CD14-positive monocyte (primary cell): ENCODE data around the gene SORBS1. TPM values are rescaled to one million over a fixed set of nuclear protein-coding genes. Genes with fewer than 3 reads are reported as not detected.

Experiments used
- DNase-seq, 3 donors: peaks; one replicate each; pipeline ENCODE4 v3.0.0-alpha.2; 2011 to 2022
- H2AFZ ChIP-seq: 2 replicates; pipeline ENCODE4 v1.6.0; 2012; ENCODE audit warnings: mild to moderate bottlenecking, low read depth, low read length, inconsistent platforms; ENCODE audit not compliant: insufficient read depth, poor library complexity, severe bottlenecking
- H3K27ac ChIP-seq, 2 donors: 1 replicate in 1 of 2; 2 replicates in 1 of 2; pipeline ENCODE4 v1.5.1; 2012 to 2013; ENCODE audit warnings: low read length in 2 of 2, control low read depth in 1 of 2, inconsistent platforms in 1 of 2, low read depth in 1 of 2, mild to moderate bottlenecking in 1 of 2
- H3K27me3 ChIP-seq, 2 donors: one replicate each; pipeline versions ENCODE4 v1.6.0 to v1.6.1; 2011 to 2013; ENCODE audit warnings: low read length in 2 of 2; ENCODE audit not compliant: control insufficient read depth in 2 of 2, insufficient read depth in 2 of 2
- H3K36me3 ChIP-seq, 2 donors: replicated peaks in 1 of 2; 1 replicate in 1 of 2; 2 replicates in 1 of 2; pipeline versions ENCODE4 v1.5.1 to v1.6.1; 2012 to 2013; ENCODE audit warnings: low read length in 2 of 2, control low read depth in 1 of 2, inconsistent platforms in 1 of 2, mild to moderate bottlenecking in 1 of 2; ENCODE audit not compliant: insufficient read depth in 2 of 2, control insufficient read depth in 1 of 2
- H3K4me1 ChIP-seq, 2 donors: 1 replicate in 1 of 2; 2 replicates in 1 of 2; pipeline versions ENCODE4 v1.5.1 to v1.6.1; 2012 to 2013; ENCODE audit warnings: low read length in 2 of 2, control low read depth in 1 of 2, inconsistent platforms in 1 of 2, mild to moderate bottlenecking in 1 of 2, moderate library complexity in 1 of 2; ENCODE audit not compliant: insufficient read depth in 2 of 2, control insufficient read depth in 1 of 2
- H3K4me2 ChIP-seq: replicated peaks from 2 replicates; pipeline ENCODE3; 2012; ENCODE audit warnings: low read length, moderate library complexity, mild to moderate bottlenecking; ENCODE audit not compliant: poor library complexity, severe bottlenecking; ENCODE audit errors: extremely low read depth
- H3K4me3 ChIP-seq, 3 experiments: fragments of 200-600 bp in 1 of 3; sonication (generic) in 1 of 3; replicated peaks in 1 of 3; 1 replicate in 2 of 3; 2 replicates in 1 of 3; pipeline ENCODE4 v1.5.1; 2011 to 2013; ENCODE audit warnings: low read length in 3 of 3, mild to moderate bottlenecking in 3 of 3, control low read depth in 2 of 3, low read depth in 2 of 3, inconsistent platforms in 1 of 3, moderate library complexity in 1 of 3
- H3K79me2 ChIP-seq: 2 replicates; pipeline ENCODE4 v1.6.0; 2012; ENCODE audit warnings: mild to moderate bottlenecking, control low read depth, inconsistent platforms, low read length, moderate library complexity; ENCODE audit not compliant: insufficient read depth
- H3K9ac ChIP-seq: 2 replicates; pipeline ENCODE4 v1.6.0; 2017; ENCODE audit warnings: low read length, mild to moderate bottlenecking; ENCODE audit not compliant: insufficient read depth, poor library complexity, severe bottlenecking
- H3K9me3 ChIP-seq, 2 donors: replicated peaks in 1 of 2; 1 replicate in 1 of 2; 2 replicates in 1 of 2; pipeline versions ENCODE4 v1.5.1 to v1.6.1; 2012 to 2013; ENCODE audit warnings: low read length in 2 of 2, control low read depth in 1 of 2; ENCODE audit not compliant: control insufficient read depth in 1 of 2, insufficient read depth in 1 of 2
- H4K20me1 ChIP-seq: 2 replicates; pipeline ENCODE4 v1.6.0; 2012; ENCODE audit warnings: mild to moderate bottlenecking, low read length, control low read depth, moderate library complexity; ENCODE audit not compliant: insufficient read depth
- H3K27ac Mint-ChIP-seq, 7 donors: one replicate each; pipeline ENCODE4 v1.8.0; 2020; ENCODE audit warnings: mild to moderate bottlenecking in 7 of 7, mixed read lengths in 7 of 7, moderate library complexity in 6 of 7, inconsistent platforms in 2 of 7
- H3K27me3 Mint-ChIP-seq, 3 donors: one replicate each; pipeline ENCODE4 v1.8.0; 2021 to 2022; ENCODE audit warnings: low read depth in 3 of 3, mild to moderate bottlenecking in 3 of 3, mixed read lengths in 3 of 3, moderate library complexity in 3 of 3, inconsistent platforms in 1 of 3
- H3K36me3 Mint-ChIP-seq, 2 donors: one replicate each; pipeline ENCODE4 v1.8.0; 2020; ENCODE audit warnings: mixed read lengths in 2 of 2, inconsistent platforms in 1 of 2, mild to moderate bottlenecking in 1 of 2
- H3K4me1 Mint-ChIP-seq: one replicate; pipeline ENCODE4 v1.8.0; 2020; ENCODE audit warnings: mild to moderate bottlenecking, mixed read lengths
- H3K4me3 Mint-ChIP-seq, 2 donors: one replicate each; pipeline ENCODE4 v1.8.0; 2020; ENCODE audit warnings: mild to moderate bottlenecking in 2 of 2, mixed read lengths in 2 of 2, moderate library complexity in 1 of 2
- H3K9me3 Mint-ChIP-seq, 7 donors: one replicate each; pipeline ENCODE4 v1.8.0; 2020 to 2022; ENCODE audit warnings: mixed read lengths in 7 of 7, mild to moderate bottlenecking in 6 of 7, moderate library complexity in 6 of 7, inconsistent platforms in 2 of 7
- WGBS: methylation state at CpG from one replicate; pipeline ENCODE4 v1.1.5; 2013; ENCODE audit warnings: missing lambda C conversion rate; ENCODE audit not compliant: insufficient coverage; 5-methylcytosine and 5-hydroxymethylcytosine counted together
- intact Hi-C, 2 donors: fragments of 100-400 bp; cut with micrococcal nuclease; formaldehyde crosslinking; loops; one replicate each; pipeline versions ENCODE4 v1.15.0 to v1.15.1; 2023
- polyA plus RNA-seq, 3 donors: library from polyadenylated mRNA; depleted of rRNA in 1 of 3; unstranded in 2 of 3; stranded (reverse) in 1 of 3; fragments of 300-500 nt in 2 of 3; fragments of >200 nt in 1 of 3; fragmentation: Illumina TruSeq in 2 of 3; gene quantifications; 1 replicate in 2 of 3; 2 replicates in 1 of 3; pipeline ENCODE4 v1.2.3, GENCODE V29; 2012 to 2021
- TF ChIP-seq, protein P1 (sequence below): fragments of 200-600 bp; IDR thresholded peaks from one replicate; pipeline ENCODE4 v1.8.0; 2022; ENCODE audit warnings: antibody characterized with exemption, mild to moderate bottlenecking

SORBS1 gene
- polyA plus RNA-seq, 3 donors: 0.08 to 0.15 TPM; not detected in 1

DNA sequence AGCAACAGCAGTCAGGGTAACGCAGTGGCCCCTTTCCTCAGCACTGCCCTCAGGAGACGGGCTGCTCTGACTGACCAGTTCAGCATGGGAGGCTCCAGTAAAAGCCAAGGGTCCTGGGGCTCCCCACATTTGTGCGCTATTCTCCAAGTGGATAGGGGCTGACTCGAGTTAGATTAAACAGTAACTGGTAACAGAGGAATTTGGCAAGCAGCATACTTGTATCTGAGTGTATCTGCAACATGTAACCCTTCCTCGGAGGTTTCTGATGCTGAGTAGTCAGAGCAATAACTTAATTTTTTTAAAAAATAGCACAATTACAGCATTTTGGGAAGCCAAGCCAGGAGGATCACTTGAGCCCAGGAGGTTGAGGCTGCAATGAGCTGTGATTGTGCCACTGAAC lies 22.8 kb downstream of the SORBS1 start:
- H3K9ac ChIP-seq: no peak overlapping the region
- no peak overlapping the region for H3K4me3 ChIP-seq
- Mint-ChIP-seq H3K36me3 (no peaks in the 10 kb centered on the region), H3K9me3 (no peaks in the 10 kb centered on the region), H3K4me3 (no peak overlapping the region), H3K27me3 (peaks cover 1 to 8% (median 2%) of the 10 kb centered on the region in 3 donors), H3K4me1 (no peaks in the 10 kb centered on the region), H3K27ac (no peak overlapping the region)
- H3K4me1 ChIP-seq: no peaks in the 10 kb centered on the region
- no peak overlapping the region for H3K4me2 ChIP-seq
- H3K9me3 ChIP-seq: no peaks in the 10 kb centered on the region
- TF ChIP-seq, protein P1, sequence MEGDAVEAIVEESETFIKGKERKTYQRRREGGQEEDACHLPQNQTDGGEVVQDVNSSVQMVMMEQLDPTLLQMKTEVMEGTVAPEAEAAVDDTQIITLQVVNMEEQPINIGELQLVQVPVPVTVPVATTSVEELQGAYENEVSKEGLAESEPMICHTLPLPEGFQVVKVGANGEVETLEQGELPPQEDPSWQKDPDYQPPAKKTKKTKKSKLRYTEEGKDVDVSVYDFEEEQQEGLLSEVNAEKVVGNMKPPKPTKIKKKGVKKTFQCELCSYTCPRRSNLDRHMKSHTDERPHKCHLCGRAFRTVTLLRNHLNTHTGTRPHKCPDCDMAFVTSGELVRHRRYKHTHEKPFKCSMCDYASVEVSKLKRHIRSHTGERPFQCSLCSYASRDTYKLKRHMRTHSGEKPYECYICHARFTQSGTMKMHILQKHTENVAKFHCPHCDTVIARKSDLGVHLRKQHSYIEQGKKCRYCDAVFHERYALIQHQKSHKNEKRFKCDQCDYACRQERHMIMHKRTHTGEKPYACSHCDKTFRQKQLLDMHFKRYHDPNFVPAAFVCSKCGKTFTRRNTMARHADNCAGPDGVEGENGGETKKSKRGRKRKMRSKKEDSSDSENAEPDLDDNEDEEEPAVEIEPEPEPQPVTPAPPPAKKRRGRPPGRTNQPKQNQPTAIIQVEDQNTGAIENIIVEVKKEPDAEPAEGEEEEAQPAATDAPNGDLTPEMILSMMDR: no peak
- intact Hi-C loops: no loop called here
- no peaks in the 10 kb centered on the region for H4K20me1 ChIP-seq
- no peaks in the 10 kb centered on the region for H3K36me3 ChIP-seq
- no peaks in the 10 kb centered on the region for H3K27me3 ChIP-seq
- no peak overlapping the region for H3K27ac ChIP-seq
- no peak for DNase-seq
- WGBS: 94% methylated on average over 3 of the region's 5 CpGs
- no peak overlapping the region for H2AFZ ChIP-seq
- H3K79me2 ChIP-seq: no peaks in the 10 kb centered on the region

DNA sequence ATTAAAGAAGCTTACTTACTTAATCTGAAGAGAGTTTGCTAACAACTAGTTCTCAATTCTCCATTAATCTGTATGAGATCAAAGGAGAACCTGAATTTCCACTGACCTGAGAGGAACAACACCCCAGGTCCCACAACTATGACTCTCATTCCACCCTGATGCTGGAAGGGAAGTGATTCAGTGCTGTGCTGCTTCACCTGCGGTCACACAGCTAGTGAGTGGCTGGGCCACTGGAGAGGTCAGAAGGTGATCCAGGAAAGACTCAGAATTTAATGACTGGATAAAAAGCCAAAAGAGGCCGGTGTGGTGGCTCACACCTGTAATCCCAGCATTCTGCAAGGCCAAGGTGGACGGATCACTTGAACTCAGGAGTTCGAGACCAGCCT lies 23.6 kb downstream of the SORBS1 start:
- Mint-ChIP-seq H3K9me3 (no peaks in the 10 kb centered on the region), H3K27me3 (peaks cover 1 to 8% (median 2%) of the 10 kb centered on the region in 3 donors), H3K4me3 (no peak overlapping the region), H3K27ac (no peak overlapping the region), H3K4me1 (no peaks in the 10 kb centered on the region), H3K36me3 (no peaks in the 10 kb centered on the region)
- Histone ChIP-seq H4K20me1 (no peaks in the 10 kb centered on the region), H3K79me2 (no peaks in the 10 kb centered on the region), H3K9me3 (no peaks in the 10 kb centered on the region), H3K4me3 (no peak overlapping the region), H3K27me3 (no peaks in the 10 kb centered on the region), H2AFZ (no peak overlapping the region), H3K27ac (no peak overlapping the region), H3K36me3 (no peaks in the 10 kb centered on the region), H3K9ac (no peak overlapping the region), H3K4me2 (no peak overlapping the region), H3K4me1 (no peaks in the 10 kb centered on the region)
- TF ChIP-seq, protein P1: no peak
- no peak for DNase-seq
- 100% methylated on average over 2 of the region's 4 CpGs for WGBS
- intact Hi-C loops: no loop called here
